Measurements from ENCODE around the gene CCL28.

- TF ChIP-seq CTCF (IDR thresholded peaks at IDR 0.05) (no peak), ATF3 (CRISPR knock-in tag; conservative IDR thresholded peaks at IDR 0.05) (no peak), ESRRA (CRISPR knock-in tag; IDR thresholded peaks at IDR 0.05; ENCODE audit: borderline replicate concordance) (no peak), ZBTB43 (CRISPR knock-in tag; IDR thresholded peaks at IDR 0.05) (no peak), ZNF121 (CRISPR knock-in tag; IDR thresholded peaks at IDR 0.05) (no peak), MAX (CRISPR knock-in tag; IDR thresholded peaks at IDR 0.05) (no peak), CREM (CRISPR knock-in tag; IDR thresholded peaks at IDR 0.05) (no peak), OVOL2 (CRISPR knock-in tag; IDR thresholded peaks at IDR 0.05; ENCODE audit: borderline replicate concordance) (no peak), TCF7 (CRISPR knock-in tag; IDR thresholded peaks at IDR 0.05; ENCODE audit: low read depth) (no peak), ZNF425 (CRISPR knock-in tag; conservative IDR thresholded peaks at IDR 0.05) (no peak)
Measured at GRCh38 chr5:43357878-43358281, 54.3 kb downstream of the CCL28 start.

Data from WTC11 (cell line).